Esophagus (tissue), 2 donors: ENCODE measurements around the gene CYFIP2. TPM values are rescaled to one million over a fixed set of nuclear protein-coding genes. Genes with fewer than 3 reads are reported as not detected.

ENCODE experiments used
- H3K27ac ChIP-seq, 2 donors: one replicate each; pipeline ENCODE4 v1.5.1; 2013; ENCODE audit warnings: low read depth in 2 of 2, mild to moderate bottlenecking in 2 of 2, inconsistent platforms in 1 of 2, low read length in 1 of 2, moderate library complexity in 1 of 2
- H3K27me3 ChIP-seq, 2 donors: one replicate each; pipeline ENCODE4 v1.6.1; 2013; ENCODE audit warnings: low read length in 2 of 2, control low read depth in 1 of 2, mild to moderate bottlenecking in 1 of 2; ENCODE audit not compliant: insufficient read depth in 2 of 2, control insufficient read depth in 1 of 2
- H3K36me3 ChIP-seq, 2 donors: one replicate each; pipeline ENCODE4 v1.6.1; 2013; ENCODE audit warnings: low read length in 1 of 2; ENCODE audit not compliant: control insufficient read depth in 2 of 2, insufficient read depth in 2 of 2
- H3K4me1 ChIP-seq, 2 donors: one replicate each; pipeline ENCODE4 v1.6.1; 2013; ENCODE audit warnings: low read length in 1 of 2; ENCODE audit not compliant: control insufficient read depth in 2 of 2, insufficient read depth in 2 of 2
- H3K4me3 ChIP-seq, 2 donors: one replicate each; pipeline ENCODE4 v1.5.1; 2013; ENCODE audit warnings: low read length in 2 of 2, mild to moderate bottlenecking in 2 of 2, low read depth in 1 of 2, moderate library complexity in 1 of 2
- H3K9me3 ChIP-seq, 2 donors: one replicate each; pipeline ENCODE4 v1.6.1; 2013; ENCODE audit warnings: mild to moderate bottlenecking in 2 of 2, low read depth in 1 of 2, low read length in 1 of 2, moderate library complexity in 1 of 2; ENCODE audit not compliant: control insufficient read depth in 2 of 2, insufficient read depth in 1 of 2
- WGBS, 2 donors: extraction: QIAGEN DNeasy Blood & Tissue Kit; methylation state at CpG; one replicate each; pipeline ENCODE4 v1.1.7; 2013; 5-methylcytosine and 5-hydroxymethylcytosine counted together
- polyA plus RNA-seq, 2 donors: library from polyadenylated mRNA; stranded (reverse); fragments of 200-250 nt; gene quantifications; one replicate each; pipeline ENCODE4 v1.2.3, GENCODE V29; 2013
- donor health status: healthy with polysubstance abuse.
- donor health status: Bipolar disorder and iron deficiency.

Gene CYFIP2
- polyA plus RNA-seq, 2 donors, result 2.0 to 3.3 TPM

GRCh38 chr5:157362502-157362901, 96.6 kb downstream of the CYFIP2 start:
- Histone ChIP-seq H3K36me3 (peaks cover 0 to 4% of the 10 kb centered on the region in 2 donors), H3K9me3 (no peaks in the 10 kb centered on the region), H3K4me3 (no peak overlapping the region), H3K27ac (no peak overlapping the region), H3K27me3 (no peaks in the 10 kb centered on the region), H3K4me1 (no peaks in the 10 kb centered on the region)
- 84 to 88% methylated on average over 4 of the region's 4 CpGs for whole genome bisulfite sequencing, 2 donors

GRCh38 chr5:157362982-157363381, 97.1 kb downstream of the CYFIP2 start:
- H3K27me3 ChIP-seq, result no peaks in the 10 kb centered on the region
- H3K9me3 ChIP-seq, result no peaks in the 10 kb centered on the region
- no peak overlapping the region for H3K4me3 ChIP-seq
- H3K27ac ChIP-seq, result no peak overlapping the region
- peaks cover 0 to 4% of the 10 kb centered on the region in 2 donors for H3K36me3 ChIP-seq
- 91% methylated on average over 7 of the region's 7 CpGs for WGBS, 2 donors
- H3K4me1 ChIP-seq, result no peaks in the 10 kb centered on the region

DNA sequence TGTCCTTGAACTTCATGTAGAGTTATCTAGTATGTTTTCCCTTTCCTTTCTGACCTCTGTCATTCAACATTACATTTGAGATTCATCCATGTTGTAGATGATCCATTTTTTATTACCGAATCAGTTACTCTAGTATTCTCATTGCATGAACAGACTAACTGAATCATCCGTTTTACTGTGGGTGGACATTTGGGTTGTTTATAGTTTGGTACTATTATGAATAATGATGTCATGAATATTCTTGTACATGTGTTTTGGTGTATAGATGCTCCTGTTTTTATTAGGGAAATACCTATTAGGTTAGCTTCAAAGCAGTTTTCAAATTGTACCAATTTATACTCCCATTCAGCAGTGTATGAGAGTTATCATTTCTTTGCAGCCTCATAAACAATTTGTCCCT, 99.8 kb downstream of the CYFIP2 start:
- H3K36me3 ChIP-seq, result peaks cover 0 to 4% of the 10 kb centered on the region in 2 donors
- WGBS, 2 donors, result 82 to 86% methylated on average over 2 of the region's 2 CpGs
- no peak overlapping the region for H3K27ac ChIP-seq
- H3K9me3 ChIP-seq, result no peaks in the 10 kb centered on the region
- H3K4me1 ChIP-seq, result no peaks in the 10 kb centered on the region
- no peaks in the 10 kb centered on the region for H3K27me3 ChIP-seq
- H3K4me3 ChIP-seq, result no peak overlapping the region

GRCh38 chr5:157366741-157367674, 101.1 kb downstream of the CYFIP2 start:
- no peaks in the 10 kb centered on the region for H3K27me3 ChIP-seq
- H3K9me3 ChIP-seq, result no peaks in the 10 kb centered on the region
- no peaks in the 10 kb centered on the region for H3K4me1 ChIP-seq
- no peak overlapping the region for H3K27ac ChIP-seq
- H3K36me3 ChIP-seq, result peaks cover 0 to 4% of the 10 kb centered on the region in 2 donors
- H3K4me3 ChIP-seq, result no peak overlapping the region
- WGBS, 2 donors, result 66 to 72% methylated on average over 7 of the region's 7 CpGs

- Histone ChIP-seq H3K27ac (no peak overlapping the region), H3K4me3 (no peak overlapping the region), H3K4me1 (no peaks in the 10 kb centered on the region), H3K36me3 (no peaks in the 10 kb centered on the region), H3K27me3 (no peaks in the 10 kb centered on the region), H3K9me3 (no peaks in the 10 kb centered on the region)
- WGBS, 2 donors, result 94 to 95% methylated on average over 2 of the region's 2 CpGs
Measured at GRCh38 chr5:157369507-157369906, 103.6 kb downstream of the CYFIP2 start.

DNA sequence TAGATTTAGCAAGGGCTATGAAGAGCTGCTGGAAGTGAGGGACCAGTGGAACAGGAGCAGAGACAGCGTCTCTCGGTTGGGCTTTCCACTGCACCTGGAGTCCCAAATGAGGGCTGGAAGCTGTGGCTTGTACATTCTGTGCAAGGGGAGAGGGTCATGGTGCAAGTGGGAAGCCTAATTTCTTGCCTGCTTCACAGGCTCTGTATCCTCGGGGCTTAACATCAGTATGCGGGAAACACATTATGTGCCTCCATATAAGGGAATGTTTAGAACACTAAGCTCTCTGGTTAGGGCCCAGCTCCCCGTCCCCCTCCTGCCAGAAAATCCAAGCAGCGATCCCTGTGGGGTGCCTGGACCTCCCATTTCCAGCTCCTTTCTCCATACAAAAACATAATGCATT, 105.0 kb downstream of the CYFIP2 start:
- 71 to 74% methylated on average over 6 of the region's 6 CpGs for WGBS, 2 donors
- no peaks in the 10 kb centered on the region for H3K4me1 ChIP-seq
- no peaks in the 10 kb centered on the region for H3K36me3 ChIP-seq
- no peak overlapping the region for H3K4me3 ChIP-seq
- H3K27me3 ChIP-seq, result no peaks in the 10 kb centered on the region
- H3K27ac ChIP-seq, result peak overlapping the region in 1 of 2 donors; percentile 18
- no peaks in the 10 kb centered on the region for H3K9me3 ChIP-seq

DNA sequence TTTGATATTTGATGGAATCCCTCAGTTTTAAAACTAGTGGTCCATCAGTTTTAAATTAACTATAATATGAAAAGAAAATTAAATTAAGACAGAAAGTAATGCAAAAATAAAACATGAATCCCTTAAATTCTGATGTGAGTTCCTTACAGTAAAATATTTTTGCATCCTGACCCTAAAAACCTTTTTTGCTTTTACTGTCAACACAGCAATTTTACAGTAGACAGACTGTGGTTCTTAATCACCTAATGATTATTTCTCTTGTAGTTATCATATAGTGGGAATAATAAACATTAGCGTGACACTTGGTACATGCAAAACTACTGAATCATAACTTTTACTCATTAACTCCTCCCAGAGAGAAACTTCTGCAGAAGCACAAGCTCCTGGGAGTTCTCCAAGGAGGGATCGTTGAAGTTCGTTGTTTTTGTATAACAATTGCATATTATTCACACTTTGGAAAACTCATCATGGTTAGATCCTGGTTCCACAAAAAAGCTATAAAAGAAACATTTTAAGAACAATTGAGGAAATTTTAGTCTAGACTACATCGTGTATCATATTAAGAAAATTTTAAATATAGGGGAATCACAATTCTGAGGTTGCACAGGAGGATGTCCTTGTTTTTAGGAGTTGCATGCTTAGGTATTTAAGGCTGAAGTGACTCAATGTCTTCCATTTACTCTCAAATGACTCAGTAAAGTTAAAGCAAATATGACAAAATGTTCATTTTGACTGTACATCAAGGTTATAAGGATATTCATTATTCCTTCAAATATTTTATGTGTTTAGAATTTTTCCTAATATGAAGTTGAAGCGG, 105.9 kb downstream of the CYFIP2 start:
- H3K9me3 ChIP-seq, result no peaks in the 10 kb centered on the region
- no peak overlapping the region for H3K27ac ChIP-seq
- 71 to 76% methylated on average over 5 of the region's 5 CpGs for whole genome bisulfite sequencing, 2 donors
- H3K4me1 ChIP-seq, result no peaks in the 10 kb centered on the region
- no peak overlapping the region for H3K4me3 ChIP-seq
- peaks cover 0 to 3% of the 10 kb centered on the region in 2 donors for H3K36me3 ChIP-seq
- H3K27me3 ChIP-seq, result no peaks in the 10 kb centered on the region

DNA sequence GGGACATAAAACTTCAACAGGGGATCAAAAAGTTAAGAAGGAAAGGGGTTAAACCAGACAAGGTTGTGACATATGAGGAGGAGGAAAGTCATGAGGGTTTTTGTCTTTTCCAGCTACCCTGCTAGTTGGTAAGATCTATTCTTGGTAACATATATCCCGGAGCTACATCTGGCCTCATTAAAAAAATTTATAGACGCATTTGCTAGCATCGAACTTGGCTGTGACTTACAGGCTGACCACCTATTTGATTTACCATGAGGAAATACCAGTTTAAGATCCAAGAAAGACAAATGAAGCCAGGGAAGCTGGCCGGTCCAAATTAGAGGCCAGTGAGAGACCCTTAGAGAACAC, 106.5 kb downstream of the CYFIP2 start:
- Histone ChIP-seq H3K36me3 (peaks cover 0 to 3% of the 10 kb centered on the region in 2 donors), H3K4me1 (no peaks in the 10 kb centered on the region), H3K4me3 (no peak overlapping the region), H3K27me3 (no peaks in the 10 kb centered on the region), H3K27ac (no peak overlapping the region), H3K9me3 (no peaks in the 10 kb centered on the region)
- WGBS, 2 donors, result 87% methylated on average over 4 of the region's 4 CpGs

DNA sequence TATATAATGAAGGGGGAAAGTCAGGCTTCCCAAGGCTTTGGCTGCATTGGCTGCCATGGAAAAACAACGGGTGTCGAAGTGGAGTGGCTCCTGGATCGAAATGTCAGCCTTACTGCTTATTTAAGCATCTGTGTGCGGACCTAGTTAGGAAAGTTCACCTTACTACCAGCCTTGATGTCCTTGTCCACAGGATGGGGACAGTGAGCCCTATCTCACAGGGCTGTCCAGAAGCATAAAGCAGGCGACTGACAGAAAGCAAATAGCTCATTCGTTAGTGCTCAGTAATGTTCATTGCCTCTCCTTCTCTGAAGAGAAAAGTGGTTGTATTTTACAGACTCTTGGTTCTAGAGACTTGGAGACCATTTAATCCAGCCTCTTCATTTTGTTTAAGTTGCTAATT, 112.6 kb downstream of the CYFIP2 start:
- Histone ChIP-seq H3K36me3 (peaks cover 0 to 3% of the 10 kb centered on the region in 2 donors), H3K9me3 (no peaks in the 10 kb centered on the region), H3K27ac (no peak overlapping the region), H3K27me3 (no peaks in the 10 kb centered on the region), H3K4me1 (no peaks in the 10 kb centered on the region), H3K4me3 (no peak overlapping the region)
- WGBS, 2 donors, result 88 to 92% methylated on average over 6 of the region's 6 CpGs
